Stomach smooth muscle (tissue), 2 donors: ENCODE results near the gene WASHC1.
"Not testable (repeated sequence)": the region's sequence is repeated elsewhere in the genome, so short reads cannot be mapped to it uniquely, and the experiment has no call there.

Experiments
- H3K27ac ChIP-seq: one replicate; pipeline ENCODE4 v1.7.0; 2013; ENCODE audit warnings: mild to moderate bottlenecking, low read length, inconsistent platforms
- H3K27me3 ChIP-seq, 2 donors: one replicate each; pipeline ENCODE4 v1.7.0; 2013; ENCODE audit warnings: low read length in 2 of 2; ENCODE audit not compliant: insufficient read depth in 2 of 2, control insufficient read depth in 1 of 2
- H3K36me3 ChIP-seq, 2 donors: one replicate each; pipeline ENCODE4 v1.7.0; 2013; ENCODE audit warnings: low read length in 2 of 2; ENCODE audit not compliant: control insufficient read depth in 2 of 2, insufficient read depth in 2 of 2
- H3K4me1 ChIP-seq: one replicate; pipeline ENCODE4 v1.7.0; 2013; ENCODE audit warnings: low read length; ENCODE audit not compliant: control insufficient read depth, insufficient read depth
- H3K4me3 ChIP-seq, 2 donors: one replicate each; pipeline ENCODE4 v1.7.0; 2013; ENCODE audit warnings: low read length in 2 of 2
- H3K9ac ChIP-seq, 2 donors: one replicate each; pipeline ENCODE4 v1.7.0; 2013; ENCODE audit warnings: low read length in 2 of 2, mild to moderate bottlenecking in 1 of 2
- H3K9me3 ChIP-seq, 2 donors: one replicate each; pipeline ENCODE4 v1.7.0; 2013; ENCODE audit warnings: low read length in 2 of 2; ENCODE audit not compliant: control insufficient read depth in 2 of 2
- donor health status: healthy.
- donor health status: Pancreatic carcinoma.

The WASHC1 gene, protein sequence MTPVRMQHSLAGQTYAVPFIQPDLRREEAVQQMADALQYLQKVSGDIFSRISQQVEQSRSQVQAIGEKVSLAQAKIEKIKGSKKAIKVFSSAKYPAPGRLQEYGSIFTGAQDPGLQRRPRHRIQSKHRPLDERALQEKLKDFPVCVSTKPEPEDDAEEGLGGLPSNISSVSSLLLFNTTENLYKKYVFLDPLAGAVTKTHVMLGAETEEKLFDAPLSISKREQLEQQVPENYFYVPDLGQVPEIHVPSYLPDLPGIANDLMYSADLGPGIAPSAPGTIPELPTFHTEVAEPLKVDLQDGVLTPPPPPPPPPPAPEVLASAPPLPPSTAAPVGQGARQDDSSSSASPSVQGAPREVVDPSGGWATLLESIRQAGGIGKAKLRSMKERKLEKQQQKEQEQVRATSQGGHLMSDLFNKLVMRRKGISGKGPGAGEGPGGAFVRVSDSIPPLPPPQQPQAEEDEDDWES

DNA sequence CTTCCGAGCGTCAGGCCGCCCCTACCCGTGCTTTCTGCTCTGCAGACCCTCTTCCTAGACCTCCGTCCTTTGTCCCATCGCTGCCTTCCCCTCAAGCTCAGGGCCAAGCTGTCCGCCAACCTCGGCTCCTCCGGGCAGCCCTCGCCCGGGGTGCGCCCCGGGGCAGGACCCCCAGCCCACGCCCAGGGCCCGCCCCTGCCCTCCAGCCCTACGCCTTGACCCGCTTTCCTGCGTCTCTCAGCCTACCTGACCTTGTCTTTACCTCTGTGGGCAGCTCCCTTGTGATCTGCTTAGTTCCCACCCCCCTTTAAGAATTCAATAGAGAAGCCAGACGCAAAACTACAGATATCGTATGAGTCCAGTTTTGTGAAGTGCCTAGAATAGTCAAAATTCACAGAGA, at the start of gene WASHC1:
Gene WASHC1 (minus strand): TSS at position 101 of the 400 bp plus-strand sequence. CDS start 4,457 bp downstream, outside the sequence.
- H3K27ac ChIP-seq, H3K9me3 ChIP-seq, H3K9ac ChIP-seq, H3K36me3 ChIP-seq, H3K4me1 ChIP-seq, H3K27me3 ChIP-seq: not testable (repeated sequence)
- H3K4me3 ChIP-seq: peak within 1 kb of the TSS in 1 of 2 donors; percentile 58

DNA sequence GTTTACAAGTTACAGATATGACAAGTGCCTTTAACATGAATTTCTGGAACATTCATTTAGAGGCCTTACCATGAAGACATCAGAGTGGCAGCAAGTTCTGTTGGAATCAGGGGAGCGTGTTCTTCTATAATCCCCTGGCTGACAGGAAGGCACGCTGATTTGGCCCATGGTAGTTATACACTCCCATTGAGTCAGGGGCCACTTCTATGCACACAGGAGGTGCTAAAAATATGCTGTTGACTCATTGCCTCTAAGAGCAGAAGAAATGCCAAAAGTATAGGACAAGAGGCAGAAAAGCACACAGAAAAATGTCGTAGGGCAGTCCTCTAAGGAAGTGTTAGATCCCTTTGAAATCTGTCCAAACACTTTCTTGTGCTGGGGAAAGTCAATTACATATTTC, 49.1 kb upstream of the WASHC1 start:
- not testable (repeated sequence) for H3K9me3 ChIP-seq, H3K27me3 ChIP-seq, H3K4me1 ChIP-seq, H3K9ac ChIP-seq, H3K4me3 ChIP-seq, H3K36me3 ChIP-seq, H3K27ac ChIP-seq

DNA sequence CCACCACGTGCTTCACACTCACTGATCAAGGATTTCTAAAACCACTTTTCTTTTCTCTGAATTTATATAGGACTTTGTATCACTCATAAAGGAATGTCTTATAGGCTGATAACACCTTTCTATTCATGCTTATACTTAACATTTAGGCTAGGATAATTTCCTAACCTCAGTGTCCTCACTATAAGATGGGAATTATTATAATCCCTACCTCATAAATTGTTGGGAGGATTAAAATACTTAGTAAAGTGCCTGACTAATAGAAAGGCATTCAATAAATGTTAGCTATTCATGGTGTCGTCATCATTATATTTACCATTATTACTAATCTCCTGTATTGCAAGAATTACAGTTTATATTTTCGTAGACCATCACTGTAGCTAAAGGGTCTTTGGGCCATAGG, 47.1 kb upstream of the WASHC1 start:
- H3K9me3 ChIP-seq, H3K4me1 ChIP-seq, H3K9ac ChIP-seq, H3K27ac ChIP-seq, H3K36me3 ChIP-seq, H3K4me3 ChIP-seq, H3K27me3 ChIP-seq: not testable (repeated sequence)

DNA sequence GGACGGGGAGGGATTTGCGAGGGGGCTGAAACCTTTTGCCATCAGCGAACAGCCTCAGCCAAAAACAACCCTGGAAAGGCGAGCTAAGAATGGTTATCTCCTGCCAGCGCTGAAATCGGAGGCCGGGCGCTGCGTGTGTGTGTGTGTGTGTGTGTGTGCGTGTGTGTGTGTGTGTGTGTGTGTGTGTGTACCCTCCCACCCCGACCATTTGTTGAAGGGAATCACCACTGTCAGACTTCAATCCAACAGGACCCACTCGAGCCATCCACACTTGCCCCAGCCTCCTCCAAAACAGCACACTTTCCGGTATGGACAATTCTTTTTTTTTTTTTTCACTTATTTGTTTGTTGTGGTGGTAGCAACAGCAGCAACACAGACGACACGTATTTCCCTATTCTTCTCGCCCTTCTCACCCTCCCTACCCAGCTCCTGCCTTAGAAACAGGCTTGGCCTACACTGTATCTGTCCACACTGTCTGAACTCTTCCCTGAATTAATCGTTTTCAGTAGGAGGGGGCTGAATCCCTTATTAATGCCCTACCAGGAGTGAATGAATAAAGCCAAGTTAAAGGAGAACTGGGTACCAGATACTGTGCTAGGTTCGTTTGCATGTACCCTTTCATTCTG, 44.8 kb upstream of the WASHC1 start:
- H3K27me3 ChIP-seq, H3K27ac ChIP-seq, H3K9ac ChIP-seq, H3K36me3 ChIP-seq, H3K9me3 ChIP-seq, H3K4me1 ChIP-seq: not testable (repeated sequence)
- H3K4me3 ChIP-seq: peak overlapping the region in 1 of 2 donors; percentile 64

DNA sequence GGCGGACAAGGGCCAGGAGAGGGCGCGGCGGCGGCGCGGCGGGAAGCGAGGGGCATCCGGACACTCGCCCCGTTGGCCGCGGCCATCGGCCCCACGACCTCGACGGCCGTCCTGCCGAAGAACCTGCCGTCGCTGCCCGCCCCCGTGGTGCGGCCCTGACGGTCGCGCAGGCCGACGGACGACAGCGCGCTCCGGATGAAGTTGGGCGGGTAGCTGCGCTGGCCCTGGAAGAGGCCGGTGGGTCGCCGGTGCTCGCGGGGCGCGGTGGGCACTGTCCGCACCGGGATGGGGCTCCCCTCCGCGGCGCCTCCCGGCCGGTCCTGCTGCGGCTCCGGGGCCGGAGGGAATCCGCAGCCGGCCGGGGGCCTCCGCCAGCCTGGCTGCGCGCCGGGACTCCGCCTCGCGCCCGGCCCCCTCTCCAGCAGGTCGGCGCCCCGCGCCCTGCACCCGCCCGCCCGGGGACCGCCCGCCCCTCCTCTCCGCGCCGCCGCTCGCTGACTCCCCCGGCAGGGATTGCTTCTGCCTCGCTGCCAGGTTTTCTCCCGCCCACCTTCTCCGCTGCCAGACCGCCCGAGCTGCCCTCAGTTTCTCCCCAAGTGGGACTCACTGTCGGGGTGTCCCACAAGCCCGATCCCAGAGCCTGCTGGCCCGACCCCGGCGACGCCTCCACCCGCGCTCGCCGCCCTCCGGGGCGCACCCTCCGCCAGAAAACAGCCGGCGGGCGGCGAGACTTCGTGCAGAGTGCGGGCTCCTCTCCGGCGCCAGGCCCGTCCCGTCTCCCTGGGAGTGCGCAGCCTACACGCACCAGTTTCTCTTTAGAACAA, 44.0 kb upstream of the WASHC1 start:
- H3K27me3 ChIP-seq, H3K27ac ChIP-seq, H3K9ac ChIP-seq, H3K4me1 ChIP-seq, H3K9me3 ChIP-seq, H3K36me3 ChIP-seq: not testable (repeated sequence)
- H3K4me3 ChIP-seq: peak overlapping the region in 1 of 2 donors; percentile 64

DNA sequence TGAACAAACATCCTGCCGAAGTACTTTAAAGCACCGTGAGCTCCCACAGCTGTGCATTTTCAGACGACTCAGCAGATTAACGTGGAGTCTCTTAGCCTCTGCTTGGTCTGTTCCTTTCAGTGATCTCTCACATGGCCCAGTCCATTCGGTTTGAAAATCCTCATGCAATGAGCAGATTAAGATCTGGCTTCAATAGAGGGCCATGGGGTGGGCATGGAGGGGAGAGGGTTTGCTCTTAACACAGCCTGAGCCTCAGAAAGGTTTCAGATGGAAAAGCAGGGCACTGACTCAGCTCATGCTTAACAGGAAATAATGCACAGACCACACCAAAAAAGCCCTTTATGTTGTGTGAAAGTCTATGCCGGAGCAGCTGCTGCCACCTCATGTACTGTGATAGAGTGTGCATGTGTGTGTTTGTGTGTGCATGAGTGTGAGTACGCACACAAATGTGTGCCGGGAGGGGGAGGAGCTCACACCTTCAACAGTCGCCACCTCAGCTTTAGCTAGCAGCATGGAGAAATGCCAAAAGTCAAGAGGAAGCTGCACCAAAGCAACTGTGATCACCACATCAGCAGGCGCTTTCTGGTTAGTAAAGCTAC, 33.9 kb upstream of the WASHC1 start:
- H3K27me3 ChIP-seq, H3K36me3 ChIP-seq, H3K4me3 ChIP-seq, H3K9me3 ChIP-seq, H3K27ac ChIP-seq, H3K9ac ChIP-seq, H3K4me1 ChIP-seq: not testable (repeated sequence)

DNA sequence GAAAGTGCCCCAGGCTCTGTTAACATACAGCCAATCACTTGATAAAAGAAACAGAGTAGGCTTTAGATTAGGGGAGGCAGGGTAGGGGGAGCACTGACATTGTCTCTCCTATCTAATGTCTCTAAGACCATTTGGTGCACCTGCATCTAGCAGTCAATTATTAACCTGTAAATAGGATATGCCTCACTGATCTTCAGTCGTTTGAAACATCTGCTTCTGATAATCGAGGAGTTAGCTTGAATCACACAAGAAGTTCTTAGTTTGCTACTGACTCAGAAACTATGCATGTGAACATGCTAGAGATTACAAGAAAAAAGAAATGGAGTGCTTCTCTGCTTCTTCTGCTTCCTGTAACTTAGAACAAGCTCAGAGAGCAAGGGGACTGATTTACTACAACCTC, 23.4 kb upstream of the WASHC1 start:
- H3K36me3 ChIP-seq, H3K9me3 ChIP-seq, H3K27me3 ChIP-seq, H3K27ac ChIP-seq, H3K4me3 ChIP-seq, H3K4me1 ChIP-seq, H3K9ac ChIP-seq: not testable (repeated sequence)

DNA sequence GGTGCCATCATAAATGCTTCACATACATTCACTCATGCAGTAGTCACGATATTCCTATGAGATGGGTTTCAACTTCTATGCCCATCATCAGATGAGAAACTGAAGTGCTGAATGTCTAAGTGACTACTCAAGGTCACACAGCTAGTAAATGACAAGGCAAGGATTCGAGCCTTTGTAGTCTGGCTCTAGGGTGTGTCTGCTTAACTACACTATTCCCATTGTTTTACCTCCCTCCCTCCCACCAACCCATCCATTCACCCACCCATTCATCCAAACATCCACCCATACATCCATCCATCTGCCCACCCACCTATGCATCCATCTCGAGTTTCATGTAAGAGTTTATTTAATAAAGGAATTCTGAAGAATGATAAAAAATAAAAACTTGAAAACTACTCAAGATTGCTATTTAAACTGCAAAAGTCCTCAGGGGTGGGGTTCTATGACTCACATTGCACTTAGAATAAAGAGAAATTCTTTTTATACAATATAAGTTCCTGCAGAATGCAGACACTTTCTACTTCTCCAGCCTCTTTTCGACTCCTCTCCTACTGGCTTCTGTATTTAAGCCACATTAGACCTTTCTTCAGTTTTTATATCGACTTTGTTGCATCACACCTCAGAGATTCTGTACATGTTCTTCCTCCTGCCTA, 19.1 kb upstream of the WASHC1 start:
- H3K27ac ChIP-seq, H3K9ac ChIP-seq, H3K4me1 ChIP-seq, H3K4me3 ChIP-seq, H3K9me3 ChIP-seq, H3K36me3 ChIP-seq, H3K27me3 ChIP-seq: not testable (repeated sequence)

DNA sequence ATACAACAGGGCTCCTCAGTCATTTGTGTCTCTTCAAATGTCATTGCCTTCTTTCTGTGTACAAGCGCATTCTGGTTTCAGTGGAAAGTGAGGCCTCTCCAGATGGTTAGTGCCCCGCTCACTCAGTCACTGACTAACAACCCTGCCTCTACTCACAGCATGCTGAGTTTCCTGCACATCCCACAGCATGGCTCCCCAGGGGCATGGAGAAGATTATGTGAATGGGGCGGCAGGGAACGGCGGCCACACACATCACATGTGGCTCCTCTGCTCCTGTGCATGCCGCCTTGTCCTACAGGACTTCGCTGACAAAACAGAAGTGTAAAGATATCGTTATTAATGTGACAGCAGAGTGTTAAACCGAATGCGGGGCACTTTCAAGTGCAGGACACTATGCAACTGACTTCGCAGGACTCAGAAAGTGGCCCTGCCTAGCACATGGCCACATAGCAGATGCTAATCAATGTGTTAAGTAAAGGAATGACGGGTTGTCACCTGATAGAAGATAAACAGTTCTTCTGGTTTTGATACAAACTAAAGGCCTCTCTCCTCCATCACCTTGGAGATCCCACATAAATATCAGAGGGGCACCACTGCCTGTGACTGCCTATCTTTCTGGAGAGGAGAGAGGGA, 17.5 kb upstream of the WASHC1 start:
- H3K9ac ChIP-seq, H3K36me3 ChIP-seq, H3K9me3 ChIP-seq, H3K4me3 ChIP-seq, H3K27me3 ChIP-seq, H3K4me1 ChIP-seq, H3K27ac ChIP-seq: not testable (repeated sequence)

DNA sequence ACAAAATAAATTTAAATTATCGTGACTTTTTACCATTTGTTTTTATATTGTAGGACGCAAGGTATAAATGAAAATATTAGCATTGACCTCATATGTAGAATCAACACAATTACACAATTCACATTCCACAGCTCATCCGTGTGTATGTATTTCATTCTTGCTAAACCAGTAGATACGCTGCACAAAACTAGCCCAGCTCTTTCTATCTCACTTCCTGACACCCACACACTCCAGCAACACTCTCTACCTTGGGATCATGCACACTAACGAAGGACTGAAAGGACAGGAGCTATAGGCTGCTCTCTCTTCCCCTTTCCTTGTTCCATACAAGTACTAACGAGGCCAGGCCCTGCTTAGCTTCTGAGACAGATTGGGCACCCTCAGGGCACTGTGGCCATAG, 16.9 kb upstream of the WASHC1 start:
- not testable (repeated sequence) for H3K27ac ChIP-seq, H3K9me3 ChIP-seq, H3K9ac ChIP-seq, H3K4me1 ChIP-seq, H3K4me3 ChIP-seq, H3K27me3 ChIP-seq, H3K36me3 ChIP-seq
